CD14-positive monocyte (primary cell): ENCODE data around the gene IQGAP2. TPM values are rescaled to one million over a fixed set of nuclear protein-coding genes. Genes with fewer than 3 reads are reported as not detected.

Source experiments
- DNase-seq, 3 donors: peaks; one replicate each; pipeline ENCODE4 v3.0.0-alpha.2; 2011 to 2022
- H2AFZ ChIP-seq: 2 replicates; pipeline ENCODE4 v1.6.0; 2012; ENCODE audit warnings: mild to moderate bottlenecking, low read depth, low read length, inconsistent platforms; ENCODE audit not compliant: insufficient read depth, poor library complexity, severe bottlenecking
- H3K27ac ChIP-seq, 2 donors: 1 replicate in 1 of 2; 2 replicates in 1 of 2; pipeline ENCODE4 v1.5.1; 2012 to 2013; ENCODE audit warnings: low read length in 2 of 2, control low read depth in 1 of 2, inconsistent platforms in 1 of 2, low read depth in 1 of 2, mild to moderate bottlenecking in 1 of 2
- H3K27me3 ChIP-seq, 2 donors: one replicate each; pipeline versions ENCODE4 v1.6.0 to v1.6.1; 2011 to 2013; ENCODE audit warnings: low read length in 2 of 2; ENCODE audit not compliant: control insufficient read depth in 2 of 2, insufficient read depth in 2 of 2
- H3K36me3 ChIP-seq, 2 donors: replicated peaks in 1 of 2; 1 replicate in 1 of 2; 2 replicates in 1 of 2; pipeline versions ENCODE4 v1.5.1 to v1.6.1; 2012 to 2013; ENCODE audit warnings: low read length in 2 of 2, control low read depth in 1 of 2, inconsistent platforms in 1 of 2, mild to moderate bottlenecking in 1 of 2; ENCODE audit not compliant: insufficient read depth in 2 of 2, control insufficient read depth in 1 of 2
- H3K4me1 ChIP-seq, 2 donors: 1 replicate in 1 of 2; 2 replicates in 1 of 2; pipeline versions ENCODE4 v1.5.1 to v1.6.1; 2012 to 2013; ENCODE audit warnings: low read length in 2 of 2, control low read depth in 1 of 2, inconsistent platforms in 1 of 2, mild to moderate bottlenecking in 1 of 2, moderate library complexity in 1 of 2; ENCODE audit not compliant: insufficient read depth in 2 of 2, control insufficient read depth in 1 of 2
- H3K4me2 ChIP-seq: replicated peaks from 2 replicates; pipeline ENCODE3; 2012; ENCODE audit warnings: low read length, moderate library complexity, mild to moderate bottlenecking; ENCODE audit not compliant: poor library complexity, severe bottlenecking; ENCODE audit errors: extremely low read depth
- H3K4me3 ChIP-seq, 3 experiments: fragments of 200-600 bp in 1 of 3; sonication (generic) in 1 of 3; replicated peaks in 1 of 3; 1 replicate in 2 of 3; 2 replicates in 1 of 3; pipeline ENCODE4 v1.5.1; 2011 to 2013; ENCODE audit warnings: low read length in 3 of 3, mild to moderate bottlenecking in 3 of 3, control low read depth in 2 of 3, low read depth in 2 of 3, inconsistent platforms in 1 of 3, moderate library complexity in 1 of 3
- H3K79me2 ChIP-seq: 2 replicates; pipeline ENCODE4 v1.6.0; 2012; ENCODE audit warnings: mild to moderate bottlenecking, control low read depth, inconsistent platforms, low read length, moderate library complexity; ENCODE audit not compliant: insufficient read depth
- H3K9ac ChIP-seq: 2 replicates; pipeline ENCODE4 v1.6.0; 2017; ENCODE audit warnings: low read length, mild to moderate bottlenecking; ENCODE audit not compliant: insufficient read depth, poor library complexity, severe bottlenecking
- H3K9me3 ChIP-seq, 2 donors: replicated peaks in 1 of 2; 1 replicate in 1 of 2; 2 replicates in 1 of 2; pipeline versions ENCODE4 v1.5.1 to v1.6.1; 2012 to 2013; ENCODE audit warnings: low read length in 2 of 2, control low read depth in 1 of 2; ENCODE audit not compliant: control insufficient read depth in 1 of 2, insufficient read depth in 1 of 2
- H4K20me1 ChIP-seq: 2 replicates; pipeline ENCODE4 v1.6.0; 2012; ENCODE audit warnings: mild to moderate bottlenecking, low read length, control low read depth, moderate library complexity; ENCODE audit not compliant: insufficient read depth
- H3K27ac Mint-ChIP-seq, 7 donors: one replicate each; pipeline ENCODE4 v1.8.0; 2020; ENCODE audit warnings: mild to moderate bottlenecking in 7 of 7, mixed read lengths in 7 of 7, moderate library complexity in 6 of 7, inconsistent platforms in 2 of 7
- H3K27me3 Mint-ChIP-seq, 3 donors: one replicate each; pipeline ENCODE4 v1.8.0; 2021 to 2022; ENCODE audit warnings: low read depth in 3 of 3, mild to moderate bottlenecking in 3 of 3, mixed read lengths in 3 of 3, moderate library complexity in 3 of 3, inconsistent platforms in 1 of 3
- H3K36me3 Mint-ChIP-seq, 2 donors: one replicate each; pipeline ENCODE4 v1.8.0; 2020; ENCODE audit warnings: mixed read lengths in 2 of 2, inconsistent platforms in 1 of 2, mild to moderate bottlenecking in 1 of 2
- H3K4me1 Mint-ChIP-seq: one replicate; pipeline ENCODE4 v1.8.0; 2020; ENCODE audit warnings: mild to moderate bottlenecking, mixed read lengths
- H3K4me3 Mint-ChIP-seq, 2 donors: one replicate each; pipeline ENCODE4 v1.8.0; 2020; ENCODE audit warnings: mild to moderate bottlenecking in 2 of 2, mixed read lengths in 2 of 2, moderate library complexity in 1 of 2
- H3K9me3 Mint-ChIP-seq, 7 donors: one replicate each; pipeline ENCODE4 v1.8.0; 2020 to 2022; ENCODE audit warnings: mixed read lengths in 7 of 7, mild to moderate bottlenecking in 6 of 7, moderate library complexity in 6 of 7, inconsistent platforms in 2 of 7
- WGBS: methylation state at CpG from one replicate; pipeline ENCODE4 v1.1.5; 2013; ENCODE audit warnings: missing lambda C conversion rate; ENCODE audit not compliant: insufficient coverage; 5-methylcytosine and 5-hydroxymethylcytosine counted together
- intact Hi-C, 2 donors: fragments of 100-400 bp; cut with micrococcal nuclease; formaldehyde crosslinking; loops; one replicate each; pipeline versions ENCODE4 v1.15.0 to v1.15.1; 2023
- polyA plus RNA-seq, 3 donors: library from polyadenylated mRNA; depleted of rRNA in 1 of 3; unstranded in 2 of 3; stranded (reverse) in 1 of 3; fragments of 300-500 nt in 2 of 3; fragments of >200 nt in 1 of 3; fragmentation: Illumina TruSeq in 2 of 3; gene quantifications; 1 replicate in 2 of 3; 2 replicates in 1 of 3; pipeline ENCODE4 v1.2.3, GENCODE V29; 2012 to 2021
- TF ChIP-seq, protein P1 (sequence below): fragments of 200-600 bp; IDR thresholded peaks from one replicate; pipeline ENCODE4 v1.8.0; 2022; ENCODE audit warnings: antibody characterized with exemption, mild to moderate bottlenecking

The IQGAP2 gene
- polyA plus RNA-seq, 3 donors = 21.4 to 50.9 (median 35.4) TPM

- Mint-ChIP-seq H3K27ac (no peak overlapping the region), H3K27me3 (no peaks in the 10 kb centered on the region), H3K4me1 (peaks cover 13% of the 10 kb centered on the region), H3K9me3 (no peaks in the 10 kb centered on the region), H3K4me3 (no peak overlapping the region), H3K36me3 (peaks cover 73 to 81% of the 10 kb centered on the region in 2 donors)
- H3K9ac ChIP-seq = no peak overlapping the region
- H3K36me3 ChIP-seq = peaks cover 46 to 88% of the 10 kb centered on the region in 2 donors
- H3K4me2 ChIP-seq = no peak overlapping the region
- H3K9me3 ChIP-seq = no peaks in the 10 kb centered on the region
- DNase-seq = peak; percentile 37 to 55 (median 42)
- H2AFZ ChIP-seq = no peak overlapping the region
- no peak overlapping the region for H3K4me3 ChIP-seq
- H4K20me1 ChIP-seq = peaks cover 28% of the 10 kb centered on the region
- H3K27ac ChIP-seq = no peak overlapping the region
- WGBS = no CpG with 5 or more reads among the region's 1 CpG
- H3K79me2 ChIP-seq = no peaks in the 10 kb centered on the region
- intact Hi-C loops = loop anchor here (2.0 to 5.0 kb wide), 3 partner anchors 39 to 304 kb away; no protein-coding TSS in a partner anchor
- TF ChIP-seq, protein P1, sequence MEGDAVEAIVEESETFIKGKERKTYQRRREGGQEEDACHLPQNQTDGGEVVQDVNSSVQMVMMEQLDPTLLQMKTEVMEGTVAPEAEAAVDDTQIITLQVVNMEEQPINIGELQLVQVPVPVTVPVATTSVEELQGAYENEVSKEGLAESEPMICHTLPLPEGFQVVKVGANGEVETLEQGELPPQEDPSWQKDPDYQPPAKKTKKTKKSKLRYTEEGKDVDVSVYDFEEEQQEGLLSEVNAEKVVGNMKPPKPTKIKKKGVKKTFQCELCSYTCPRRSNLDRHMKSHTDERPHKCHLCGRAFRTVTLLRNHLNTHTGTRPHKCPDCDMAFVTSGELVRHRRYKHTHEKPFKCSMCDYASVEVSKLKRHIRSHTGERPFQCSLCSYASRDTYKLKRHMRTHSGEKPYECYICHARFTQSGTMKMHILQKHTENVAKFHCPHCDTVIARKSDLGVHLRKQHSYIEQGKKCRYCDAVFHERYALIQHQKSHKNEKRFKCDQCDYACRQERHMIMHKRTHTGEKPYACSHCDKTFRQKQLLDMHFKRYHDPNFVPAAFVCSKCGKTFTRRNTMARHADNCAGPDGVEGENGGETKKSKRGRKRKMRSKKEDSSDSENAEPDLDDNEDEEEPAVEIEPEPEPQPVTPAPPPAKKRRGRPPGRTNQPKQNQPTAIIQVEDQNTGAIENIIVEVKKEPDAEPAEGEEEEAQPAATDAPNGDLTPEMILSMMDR = peak; percentile 81
- H3K4me1 ChIP-seq = peaks cover 16 to 22% of the 10 kb centered on the region in 2 donors
- H3K27me3 ChIP-seq = no peaks in the 10 kb centered on the region
Observed at GRCh38 chr5:76641514-76642120, 238.5 kb downstream of the IQGAP2 start.

DNA sequence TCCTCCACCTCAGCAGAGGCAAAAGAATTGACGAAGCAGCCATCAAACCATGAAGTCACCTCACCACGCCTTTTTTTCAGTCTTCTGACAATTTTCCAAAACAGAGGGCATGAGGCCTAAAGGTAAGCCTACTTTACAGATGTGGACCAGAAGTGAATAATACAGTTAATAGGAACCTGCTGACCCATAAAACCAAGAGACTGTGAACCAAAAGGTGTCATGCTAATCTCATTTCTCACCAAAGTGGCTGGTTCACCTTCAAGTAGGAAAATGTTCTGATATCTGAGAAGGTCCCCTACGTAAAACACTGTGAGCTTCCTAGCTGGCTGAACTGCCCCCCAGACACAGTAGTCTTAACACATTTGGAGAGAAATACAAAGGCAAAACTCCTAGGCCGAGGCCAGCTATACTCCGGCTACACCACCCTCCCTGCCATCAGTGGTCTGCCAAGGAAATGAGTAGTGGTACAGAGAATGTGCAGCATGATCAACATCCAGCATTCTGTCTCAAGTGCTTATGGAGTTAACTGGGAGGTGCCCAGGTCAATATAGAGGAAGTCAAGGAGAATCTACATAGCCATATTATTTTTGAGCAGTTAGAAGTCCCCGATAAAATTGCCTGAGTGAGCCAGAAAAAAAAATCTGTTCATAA, 239.4 kb downstream of the IQGAP2 start:
- no peaks in the 10 kb centered on the region for H3K9me3 ChIP-seq
- WGBS = no CpG with 5 or more reads among the region's 6 CpGs
- H3K36me3 Mint-ChIP-seq = peaks cover 72 to 79% of the 10 kb centered on the region in 2 donors
- H3K9ac ChIP-seq = no peak overlapping the region
- no peaks in the 10 kb centered on the region for H3K27me3 Mint-ChIP-seq
- H3K4me1 ChIP-seq = peaks cover 16 to 20% of the 10 kb centered on the region in 2 donors
- no peak overlapping the region for H3K4me3 ChIP-seq
- peaks cover 25% of the 10 kb centered on the region for H4K20me1 ChIP-seq
- no peak overlapping the region for H3K27ac Mint-ChIP-seq
- no peak overlapping the region for H2AFZ ChIP-seq
- H3K27me3 ChIP-seq = no peaks in the 10 kb centered on the region
- no peak overlapping the region for H3K27ac ChIP-seq
- peaks cover 2 to 6% (median 3%) of the 10 kb centered on the region in 7 donors for H3K9me3 Mint-ChIP-seq
- H3K4me1 Mint-ChIP-seq = peaks cover 11% of the 10 kb centered on the region
- intact Hi-C loops = loop anchor here (5.0 kb wide), 2 partner anchors 40 to 305 kb away; no protein-coding TSS in a partner anchor
- no peak overlapping the region for H3K4me2 ChIP-seq
- H3K4me3 Mint-ChIP-seq = no peak overlapping the region
- DNase-seq = no peak
- peaks cover 46 to 88% of the 10 kb centered on the region in 2 donors for H3K36me3 ChIP-seq
- TF ChIP-seq, protein P1 = no peak
- H3K79me2 ChIP-seq = no peaks in the 10 kb centered on the region
